GM04504 (cell line): ENCODE data around the gene ARHGAP26.

Experiments
- DNase-seq: peaks from one replicate; pipeline ENCODE4 v3.0.0-alpha.2; 2012; ENCODE audit warnings: low read depth

The ARHGAP26 gene

DNA sequence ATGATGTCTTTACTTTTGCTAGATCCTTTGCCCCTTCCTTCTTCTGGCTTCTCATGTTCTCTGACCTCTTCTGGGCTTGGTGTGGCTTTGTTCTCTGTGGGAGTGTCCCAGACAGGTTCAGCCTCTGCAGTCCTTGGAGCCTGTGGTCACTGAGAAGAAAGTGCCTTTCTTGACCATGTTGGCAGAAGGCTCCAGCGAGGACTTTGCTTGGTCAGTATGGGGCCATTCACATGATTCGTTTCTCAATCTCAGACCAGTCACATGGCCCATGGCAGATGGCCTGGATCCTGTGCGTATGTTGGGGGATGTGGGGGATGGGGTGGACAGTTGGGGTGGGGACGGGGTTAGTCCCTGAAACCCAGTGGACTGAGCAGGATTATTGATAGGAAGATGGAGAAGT is 274.1 kb downstream of the ARHGAP26 start:
- no peak for DNase-seq

DNA sequence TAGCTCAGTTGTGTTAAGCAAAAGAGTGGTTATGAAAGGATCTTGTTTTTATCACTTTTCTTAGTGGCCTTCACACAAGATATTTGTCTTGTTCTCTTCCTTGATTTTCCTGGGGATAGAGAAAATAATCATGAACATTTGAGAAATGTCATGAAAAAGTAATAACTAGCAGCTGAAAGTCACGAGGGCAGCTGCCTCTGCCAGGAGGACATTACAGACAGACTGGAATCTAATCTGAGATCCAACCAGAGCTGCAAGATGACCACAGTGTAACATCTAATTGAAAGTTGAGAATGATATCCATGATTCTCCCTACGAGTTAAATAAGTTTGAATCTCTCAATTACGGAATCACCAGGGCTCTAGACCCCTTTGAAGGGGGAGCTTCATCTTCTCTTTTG is 274.9 kb downstream of the ARHGAP26 start:
- no peak for DNase-seq

DNA sequence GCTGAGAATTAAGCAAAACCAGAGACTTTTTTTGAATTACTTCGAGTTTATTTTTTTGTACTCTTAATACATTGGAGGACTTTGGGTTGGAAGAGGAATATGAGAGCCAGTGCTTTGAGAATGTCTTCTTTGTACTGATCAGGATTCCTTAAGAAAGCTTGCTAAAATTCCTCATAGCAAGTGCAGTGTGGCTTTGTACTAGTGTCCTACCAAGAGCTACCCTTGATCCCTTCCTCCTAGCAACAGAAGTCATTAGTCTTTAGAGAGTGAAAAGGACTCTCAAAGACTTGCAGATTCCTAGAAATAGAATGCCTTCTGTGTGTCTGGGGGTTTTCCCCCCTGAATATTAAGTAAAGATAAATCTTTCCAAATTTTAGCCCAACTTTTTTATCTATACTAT is 276.1 kb downstream of the ARHGAP26 start:
- DNase-seq: no peak

DNA sequence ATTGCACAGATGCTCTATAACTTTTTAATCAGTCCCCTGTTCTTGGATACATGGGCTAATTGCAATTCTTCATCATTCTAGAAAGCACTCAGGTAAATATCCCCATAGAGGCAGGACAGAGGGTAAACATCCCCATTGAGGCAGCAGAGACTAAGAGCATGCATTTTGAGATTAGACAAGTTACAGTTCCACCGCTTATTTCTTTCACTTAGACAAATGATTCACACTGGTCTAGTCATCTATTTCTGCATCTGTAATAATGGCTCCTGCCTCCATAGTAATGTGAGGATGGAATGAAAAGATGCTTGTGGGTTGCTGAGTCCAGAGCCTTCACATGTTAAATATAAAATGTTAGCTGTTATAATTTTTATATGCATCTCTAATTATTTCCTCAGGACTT is 276.9 kb downstream of the ARHGAP26 start:
- DNase-seq: no peak

DNA sequence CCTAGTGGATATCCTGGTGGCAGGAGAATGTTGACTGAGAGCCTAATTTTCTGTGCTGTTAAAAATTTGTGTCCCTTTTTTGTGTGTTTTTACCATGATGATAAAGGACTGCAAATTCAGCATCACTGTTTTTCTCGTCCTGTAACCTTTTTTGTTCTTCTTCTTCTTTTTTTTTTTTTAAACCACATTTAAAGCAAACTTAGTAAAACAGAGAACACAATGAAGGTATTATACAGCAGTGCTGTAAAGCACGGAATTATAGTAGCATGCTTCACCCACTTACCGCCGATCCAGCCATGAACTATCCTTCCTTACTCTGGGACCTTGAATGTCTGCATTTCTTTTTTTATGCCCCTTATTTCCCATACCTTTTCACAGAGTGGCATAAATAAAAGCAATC is 280.0 kb downstream of the ARHGAP26 start:
- DNase-seq: no peak

DNA sequence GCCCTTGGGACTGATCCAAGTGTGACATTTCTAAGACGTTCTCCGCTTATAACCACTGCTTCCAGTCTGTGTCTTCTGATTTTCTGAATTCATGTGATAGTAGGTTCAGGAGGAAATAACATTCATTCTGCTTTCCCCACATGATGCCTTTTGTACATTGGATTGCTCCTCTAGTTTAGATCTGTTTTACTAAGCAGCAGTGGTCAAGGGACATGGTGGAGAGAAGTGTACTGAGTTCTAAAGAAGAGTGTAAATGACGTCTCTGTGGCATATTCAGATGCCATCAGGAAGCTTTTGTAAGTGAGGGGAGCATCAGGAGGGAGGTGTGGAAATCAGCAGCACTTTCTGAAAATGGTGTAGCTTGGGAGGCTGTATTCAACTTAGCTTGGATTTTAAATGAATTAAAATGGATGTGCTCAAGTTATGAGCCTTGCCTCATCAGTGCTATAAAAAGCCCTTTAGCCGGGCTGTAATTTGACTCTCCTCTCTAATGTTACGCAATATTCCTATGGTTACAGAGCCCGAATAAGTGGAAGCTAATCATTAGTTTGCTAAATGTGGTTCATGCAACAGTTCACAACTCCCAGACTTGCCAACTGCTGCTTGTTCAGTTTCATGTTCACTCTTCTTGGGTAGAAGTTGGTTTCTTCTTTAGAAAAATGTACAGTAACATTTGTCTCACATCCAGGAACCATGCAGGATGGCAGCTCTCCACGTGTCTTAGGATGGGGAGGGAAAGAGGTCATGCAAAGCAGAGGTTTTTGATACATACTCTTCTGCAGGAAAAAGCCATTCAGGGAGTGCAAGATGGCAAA is 281.3 kb downstream of the ARHGAP26 start:
- DNase-seq: peak; percentile 79

DNA sequence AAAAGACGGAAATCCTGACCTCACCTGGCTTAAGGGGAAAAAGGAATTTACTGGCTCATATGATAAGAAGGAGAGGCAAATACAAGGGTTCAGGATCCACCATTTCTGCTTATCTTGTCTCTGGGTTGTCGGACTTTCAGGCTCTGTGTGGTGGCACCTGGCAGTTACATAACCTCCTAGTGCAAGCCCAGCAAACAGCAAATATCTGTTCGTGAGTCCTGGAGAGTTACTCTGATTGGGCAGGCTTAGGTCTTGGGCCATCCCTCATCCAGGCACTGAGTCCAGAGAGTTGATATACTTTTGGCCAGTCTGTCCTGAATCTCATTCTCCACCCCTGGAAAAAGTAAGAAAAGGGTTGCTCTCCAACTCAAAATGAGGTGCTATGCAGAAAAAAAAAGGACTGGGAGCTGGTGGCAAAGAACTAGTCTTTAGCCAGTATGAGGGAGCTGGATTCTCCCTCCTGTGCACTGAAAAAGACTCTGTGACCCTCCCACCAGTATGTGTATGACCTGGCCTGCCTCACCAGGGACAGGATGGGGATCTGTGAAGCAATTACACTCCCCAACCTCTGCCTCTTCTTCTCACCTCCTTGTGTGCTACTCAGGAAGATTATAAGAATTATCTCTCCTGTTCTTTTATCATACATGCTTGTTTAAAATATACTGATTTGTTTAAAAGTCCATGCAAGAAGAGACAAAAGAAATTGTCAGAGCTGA is 282.9 kb downstream of the ARHGAP26 start:
- DNase-seq: no peak

DNA sequence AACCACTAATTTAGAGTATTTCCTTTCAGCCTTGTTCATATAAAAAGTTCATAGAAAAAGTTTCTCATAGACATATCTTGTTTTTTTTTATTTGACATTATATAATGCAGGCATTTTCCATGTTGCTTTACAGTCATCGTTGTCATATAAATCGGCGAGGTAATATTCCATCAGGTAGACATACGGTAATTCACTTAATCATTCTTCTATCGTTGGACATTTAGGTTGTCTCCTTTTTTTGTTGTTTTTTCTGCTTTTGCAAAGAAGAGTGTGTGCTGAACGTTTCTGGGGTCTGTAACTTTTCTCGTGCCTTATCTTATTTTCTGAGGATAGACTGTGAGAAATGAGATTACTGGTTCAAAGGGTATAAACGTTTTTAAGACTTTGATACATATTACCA is 283.6 kb downstream of the ARHGAP26 start:
- no peak for DNase-seq

DNA sequence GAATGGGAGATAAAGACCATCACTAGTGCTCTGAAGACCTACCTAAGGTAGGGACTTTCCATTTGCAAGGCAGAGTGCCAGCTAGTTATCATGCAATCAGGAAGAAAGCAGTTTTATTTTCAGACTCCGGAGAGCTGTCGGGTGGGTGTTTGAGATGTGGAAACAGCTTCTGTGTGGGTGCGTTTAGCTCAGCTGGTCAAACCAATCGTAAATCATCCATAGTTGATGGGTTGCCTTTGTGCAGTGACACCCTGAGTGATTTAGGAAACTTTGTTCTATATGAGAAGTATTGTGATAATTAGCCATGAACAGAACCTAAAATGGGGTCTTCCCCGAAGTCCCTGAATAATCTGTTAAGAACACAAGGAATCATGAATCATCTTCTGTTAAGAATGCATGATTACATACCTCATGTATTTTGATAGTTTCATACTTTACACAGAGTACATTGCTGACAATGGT is 284.3 kb downstream of the ARHGAP26 start:
- no peak for DNase-seq

DNA sequence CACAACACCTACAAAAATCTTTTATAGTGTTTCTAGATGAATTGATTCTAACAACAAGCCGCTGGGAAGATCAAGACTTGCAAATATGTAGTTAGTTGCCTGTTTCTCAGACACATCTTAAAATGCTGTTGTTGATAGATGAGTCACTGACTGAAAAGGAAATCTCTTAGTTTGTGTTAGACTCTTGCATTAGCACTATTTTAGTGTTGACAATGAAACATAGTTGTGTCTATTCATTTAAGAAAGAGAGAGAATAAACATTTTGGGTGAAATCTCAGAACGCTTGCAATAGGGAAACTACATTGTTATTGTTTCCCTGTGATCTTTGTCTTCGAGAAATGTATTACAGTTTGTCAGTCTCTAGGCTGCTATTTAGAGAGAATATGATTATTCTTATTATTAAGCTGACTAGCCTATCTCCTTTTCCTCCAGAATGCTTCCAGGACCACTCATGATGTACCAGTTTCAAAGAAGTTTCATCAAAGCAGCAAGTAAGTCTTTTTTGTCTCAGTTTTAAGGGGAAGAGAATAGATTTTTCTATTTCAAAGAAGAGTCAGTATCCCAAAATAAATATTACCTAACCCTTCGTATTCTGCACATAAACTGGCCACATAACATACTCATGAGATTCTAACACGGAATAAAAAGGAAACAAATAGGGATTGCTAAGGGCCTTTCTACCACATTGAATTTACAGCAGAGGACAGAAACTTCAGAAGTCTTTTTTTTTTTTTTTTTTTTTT is 285.6 kb downstream of the ARHGAP26 start:
- no peak for DNase-seq

DNA sequence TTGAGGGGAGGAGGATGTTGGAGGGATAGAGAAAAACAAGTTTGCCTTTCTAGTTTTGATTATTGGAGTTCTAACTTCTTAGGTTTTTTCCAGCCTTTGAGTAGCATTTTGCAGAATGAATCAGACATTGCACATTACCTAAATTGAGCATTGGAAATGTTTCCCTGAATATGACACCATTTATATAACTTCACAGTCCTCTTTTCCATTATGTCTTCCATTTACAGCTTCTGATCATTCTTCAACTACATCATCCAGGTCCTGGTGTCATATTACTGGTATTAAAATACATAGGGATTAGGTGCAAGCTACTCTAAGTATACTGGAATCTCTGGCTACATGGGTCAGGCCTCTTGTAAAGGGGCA is 286.1 kb downstream of the ARHGAP26 start:
- DNase-seq: no peak

DNA sequence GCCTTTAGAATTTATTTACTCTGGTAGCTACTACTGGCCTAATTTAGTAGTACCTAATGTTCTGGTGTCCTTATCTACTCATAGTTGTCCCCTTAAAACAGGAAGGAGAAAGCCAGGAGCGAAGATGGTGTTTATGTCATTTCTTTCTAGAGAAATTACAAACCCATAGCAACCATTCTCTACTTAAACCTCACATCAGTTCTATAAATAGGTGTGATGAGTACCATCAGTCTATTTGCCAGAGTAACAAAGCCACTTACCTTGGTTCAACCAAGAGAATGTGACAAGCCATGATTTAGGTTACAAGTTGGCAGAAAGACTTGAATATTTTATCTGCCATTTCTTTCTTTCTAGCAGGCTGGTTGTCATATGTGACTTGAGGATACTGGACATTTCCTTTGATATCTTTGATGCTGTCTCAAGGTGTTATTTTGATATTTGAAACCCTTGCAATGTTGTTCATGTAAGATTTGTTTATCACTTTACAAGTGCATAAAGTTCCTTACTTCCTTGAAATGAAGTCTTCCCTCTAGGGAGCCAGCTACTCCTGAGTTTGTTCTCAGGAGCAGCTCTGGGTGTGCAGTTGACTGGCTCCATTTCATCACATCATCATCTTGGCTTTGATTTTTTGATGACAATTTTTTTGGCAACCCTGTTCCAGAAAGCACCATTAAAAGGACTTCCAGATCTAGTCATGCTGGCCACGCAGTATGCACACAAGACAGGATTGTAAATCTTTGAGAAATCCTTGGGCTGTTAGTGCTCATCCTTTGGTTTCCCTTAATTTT is 286.8 kb downstream of the ARHGAP26 start:
- DNase-seq: no peak

DNA sequence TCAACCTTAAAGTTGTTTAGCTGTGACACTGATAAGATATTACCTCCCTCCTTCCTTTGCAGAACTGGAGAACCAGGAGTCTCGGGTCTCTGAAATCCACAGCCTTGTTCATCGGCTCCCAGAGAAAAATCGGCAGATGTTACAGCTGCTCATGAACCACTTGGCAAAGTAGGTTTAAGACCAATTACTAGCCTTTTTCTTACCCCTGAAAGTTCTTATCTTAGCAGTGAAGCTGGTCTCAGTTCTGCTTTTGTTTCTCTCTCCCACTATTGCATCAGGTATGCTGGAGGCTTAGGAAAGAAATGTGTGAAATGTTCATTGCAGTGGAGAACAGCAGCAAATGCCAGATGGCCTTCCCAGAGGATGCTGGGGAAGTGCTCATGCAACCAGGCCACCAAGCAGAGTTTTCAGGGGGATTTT is 287.4 kb downstream of the ARHGAP26 start:
- no peak for DNase-seq

DNA sequence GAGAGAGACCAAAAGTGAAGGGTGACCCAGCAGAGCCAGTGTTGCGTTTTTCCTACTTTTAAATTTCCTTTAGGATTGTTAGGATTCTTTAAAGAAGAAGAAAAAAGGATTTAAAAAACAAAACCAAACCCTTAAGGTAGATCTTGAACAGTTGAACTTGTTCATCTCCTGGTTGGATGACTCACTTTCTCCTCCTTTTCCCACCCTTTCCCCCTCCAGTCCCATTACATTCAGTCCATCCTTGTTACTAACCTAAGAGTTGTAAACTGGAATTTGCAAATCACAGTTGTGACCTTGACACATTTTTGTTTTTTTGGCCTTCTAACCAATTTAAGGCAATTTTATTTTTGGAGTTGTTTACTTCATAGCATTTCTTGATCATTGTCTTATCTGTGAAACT is 289.2 kb downstream of the ARHGAP26 start:
- no peak for DNase-seq

DNA sequence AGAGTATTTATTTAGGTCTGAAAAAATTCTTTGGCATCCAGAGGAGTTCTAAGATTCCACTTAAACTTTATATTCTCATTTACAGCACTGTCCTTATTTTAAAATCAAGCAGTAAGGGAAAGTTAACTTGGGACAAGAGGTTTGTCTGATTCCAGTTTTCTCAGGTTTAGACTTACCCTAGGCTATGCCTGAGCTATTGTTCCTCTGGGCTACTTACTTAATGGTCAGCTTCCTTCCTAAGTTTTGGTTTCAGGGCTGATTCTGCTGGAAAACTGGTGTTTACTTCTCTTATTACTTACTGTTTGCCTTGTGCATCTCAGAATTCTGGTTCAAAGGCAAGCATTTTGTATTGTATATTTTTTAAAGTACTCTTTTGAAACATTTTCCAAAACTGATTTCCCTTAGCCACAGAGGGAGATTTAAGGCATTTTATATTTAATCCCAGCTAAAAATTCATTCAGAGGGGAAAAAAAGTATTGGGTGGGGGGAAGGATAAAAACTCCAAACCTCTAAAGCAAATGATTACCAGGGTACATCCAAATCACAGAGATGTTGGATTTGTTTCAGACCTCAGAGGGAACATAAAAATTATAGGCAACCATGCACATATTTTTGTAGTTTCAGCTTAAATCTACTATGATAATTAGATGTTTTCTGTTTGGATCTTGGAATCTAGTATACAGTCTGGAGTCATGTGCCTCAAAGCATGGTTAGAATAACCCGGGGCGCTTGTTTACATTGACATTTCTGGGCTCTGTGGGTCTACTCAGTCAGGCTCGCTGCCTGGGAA is 290.0 kb downstream of the ARHGAP26 start:
- no peak for DNase-seq

DNA sequence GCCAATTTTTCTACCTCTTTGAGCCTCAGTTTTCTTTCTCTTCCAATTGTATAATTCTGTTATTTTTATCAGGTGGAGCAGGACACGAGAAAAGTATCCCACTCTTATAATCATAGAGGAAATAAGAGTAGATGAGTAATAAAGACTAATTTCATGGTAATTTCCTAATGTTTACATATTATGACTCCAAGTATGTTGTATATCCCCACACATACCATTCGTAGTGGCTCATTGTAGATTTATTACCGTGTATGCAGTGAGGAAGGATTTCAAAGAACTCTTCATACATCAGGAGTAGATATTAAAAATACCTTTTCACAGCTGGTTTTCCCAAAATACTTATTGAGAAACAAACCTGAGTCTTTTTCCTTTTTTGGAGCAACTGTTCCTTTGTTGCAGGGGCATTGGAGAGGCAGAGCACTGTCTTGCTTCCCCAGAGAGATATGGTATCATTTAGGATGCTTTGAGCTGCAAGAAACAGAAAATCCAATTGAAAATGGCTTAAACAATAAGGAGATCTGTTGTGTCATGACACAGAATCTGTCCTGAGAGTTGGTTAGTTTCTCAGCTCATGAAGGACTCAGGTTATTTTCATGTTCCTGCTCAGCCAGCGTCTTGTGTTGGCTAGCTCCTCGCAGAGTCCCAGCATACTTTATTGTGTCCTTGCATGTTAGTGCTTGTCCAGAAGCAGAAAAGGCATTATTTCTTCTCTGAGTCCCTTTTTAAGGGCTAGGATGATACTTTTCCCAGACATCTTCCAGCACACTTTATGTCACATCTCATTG is 291.2 kb downstream of the ARHGAP26 start:
- no peak for DNase-seq

DNA sequence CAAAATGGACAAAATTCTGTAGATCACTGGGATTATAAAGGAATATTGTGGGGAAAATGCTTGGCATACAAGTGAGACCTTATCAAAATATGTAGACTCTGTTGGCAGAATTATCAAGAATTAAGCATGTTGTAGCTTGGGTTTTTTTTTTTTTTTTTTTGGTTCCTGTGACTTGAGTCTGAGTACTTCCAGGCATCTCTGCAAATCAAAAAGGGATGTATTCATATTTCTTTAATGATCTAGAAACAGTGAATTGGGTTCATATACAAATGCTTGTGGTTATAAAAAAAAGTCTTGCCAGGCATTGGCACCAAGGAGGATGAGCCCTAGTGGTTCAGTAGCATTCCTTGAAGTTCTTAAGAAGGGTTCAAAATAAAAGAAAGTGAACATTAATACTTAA is 292.2 kb downstream of the ARHGAP26 start:
- no peak for DNase-seq

DNA sequence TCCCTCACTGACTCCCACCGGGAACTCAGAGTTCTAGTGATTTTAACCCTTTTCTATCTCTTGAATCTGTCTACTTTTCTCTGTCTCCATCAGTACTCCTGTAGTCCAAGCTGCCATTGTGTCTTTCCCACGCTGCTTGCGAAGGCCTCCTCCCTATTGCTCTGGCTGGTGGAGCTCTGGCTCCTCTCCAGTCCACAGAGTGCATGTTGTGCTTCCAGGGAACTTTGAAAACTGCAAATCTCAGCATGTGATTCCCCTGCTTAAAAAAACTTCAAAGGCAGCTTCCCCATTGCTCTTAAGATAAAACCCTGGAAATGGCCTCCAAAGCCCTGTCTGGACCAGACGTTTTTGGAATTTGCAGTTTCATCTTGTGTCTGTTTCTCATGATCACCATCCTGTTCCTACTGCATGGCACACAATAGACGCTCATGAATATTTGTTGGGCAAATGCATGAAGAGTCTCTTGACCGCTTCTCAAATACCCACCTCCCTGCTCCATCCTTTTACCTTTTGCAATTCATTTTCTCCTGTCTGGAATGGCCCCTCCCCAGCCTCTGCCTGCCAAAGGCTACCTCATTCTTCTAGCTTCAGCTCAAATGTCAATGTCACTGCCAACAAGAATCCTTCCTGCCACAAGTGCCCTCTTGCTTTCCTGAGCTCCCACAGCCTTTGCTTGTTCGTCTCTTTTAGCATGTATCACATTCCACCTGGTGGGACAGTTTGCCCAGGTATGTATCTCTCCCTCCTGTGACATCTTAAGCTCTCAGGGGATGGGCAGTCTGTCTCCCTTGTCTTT is 293.2 kb downstream of the ARHGAP26 start:
- no peak for DNase-seq

DNA sequence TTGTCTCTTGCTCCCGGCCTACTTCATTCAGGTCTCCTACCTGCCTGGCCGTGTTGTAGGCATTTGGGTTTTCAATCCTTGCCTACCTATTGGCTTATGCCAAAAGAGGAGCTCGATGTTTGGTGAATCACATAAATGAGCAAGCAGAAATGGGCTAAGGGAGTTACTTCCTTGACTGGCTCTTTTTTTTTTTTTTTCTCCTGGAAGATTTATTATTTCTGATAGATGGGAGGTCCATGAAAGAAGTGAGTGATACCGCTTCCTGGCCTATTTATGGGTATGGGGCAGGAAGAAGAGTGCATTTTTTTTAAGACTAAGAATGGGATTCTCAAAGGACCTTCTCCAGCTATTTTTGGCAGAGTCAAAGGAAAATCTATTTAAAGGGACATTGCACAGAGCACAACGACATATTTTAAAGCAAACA is 294.1 kb downstream of the ARHGAP26 start:
- no peak for DNase-seq

DNA sequence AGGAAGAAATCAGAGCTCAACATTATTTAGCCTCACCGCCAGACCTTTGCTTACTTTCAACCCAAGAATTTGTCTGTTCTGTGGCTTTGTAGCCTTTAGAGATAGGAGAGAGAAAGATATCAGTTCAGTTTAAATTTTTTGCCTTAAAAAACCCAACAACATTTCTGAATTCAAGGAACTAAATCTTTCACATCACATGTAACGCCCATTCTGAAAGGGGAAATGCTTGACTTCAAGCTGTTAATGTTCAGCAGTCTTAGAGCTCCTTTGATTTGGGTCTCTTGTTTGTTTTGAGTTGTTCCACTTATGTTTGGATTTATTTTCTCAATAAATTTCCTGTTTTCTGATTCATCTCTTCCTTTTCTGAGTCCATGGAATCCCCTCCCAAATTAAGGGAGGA is 294.5 kb downstream of the ARHGAP26 start:
- no peak for DNase-seq
